Measurements from ENCODE around the gene ANKDD1B.

GRCh38 chr5:75660678-75661465 is 49.6 kb downstream of the ANKDD1B start:
- TF ChIP-seq MAX (IDR thresholded peaks at IDR 0.05) (no peak), CTCF (IDR thresholded peaks at IDR 0.05 in 2 of 3, conservative IDR thresholded peaks at IDR 0.05 in 1 of 3; ENCODE audit: borderline replicate concordance in 1 of 3, insufficient read depth in 1 of 3, low read depth in 2 of 3, low read length in 2 of 3) (no peak), POLR2A (IDR thresholded peaks at IDR 0.05; ENCODE audit: borderline replicate concordance, extremely low read depth, insufficient read depth, insufficient read length) (no peak)

Measured in HCT116 (cell line).